Endothelial cell of umbilical vein (primary cell): ENCODE data around the gene KANK4. TPM values are rescaled to one million over a fixed set of nuclear protein-coding genes. Genes with fewer than 3 reads are reported as not detected.

Experiments used
- BruUV-seq: library from RNA; stranded (reverse); fragments of 400-500 nt; replicated peaks from 2 replicates; lab custom pipeline; 2021; lab: Mats Ljungman, UMichigan
- CTCF ChIA-PET: fragments of 300-600, 350-600 bp; sonication (Branson Sonifier 250); formaldehyde crosslinking; loops from one replicate; lab custom pipeline; 2021; ENCODE audit warnings: antibody characterized with exemption, inconsistent platforms; lab: Charles Lee
- POLR2A ChIA-PET: fragments of 300-600, 350-600 bp; sonication (Branson Sonifier 250); formaldehyde crosslinking; loops from one replicate; lab custom pipeline; 2021; ENCODE audit warnings: antibody characterized with exemption, inconsistent platforms; lab: Charles Lee
- DNase-seq: peaks from one replicate; pipeline ENCODE4 v3.0.0-alpha.2; 2011; ENCODE audit warnings: low read depth, low spot score
- FAIRE-seq: peaks from 2 replicates; lab custom pipeline; 2011; peaks lifted over from hg19 to GRCh38; lab: Jason Lieb, UNC
- H2AFZ ChIP-seq: 2 replicates; pipeline ENCODE4 v1.6.0; 2012; ENCODE audit warnings: low read depth, low read length, control low read depth, inconsistent platforms
- H3K27ac ChIP-seq: 2 replicates; pipeline ENCODE4 v1.5.1; 2011; ENCODE audit warnings: low read depth, mild to moderate bottlenecking, control low read depth, low read length, moderate library complexity; ENCODE audit not compliant: insufficient read depth
- H3K27me3 ChIP-seq, 2 experiments: 2 replicates each; pipeline versions ENCODE4 v1.6.0 to v1.6.1; 2011; ENCODE audit warnings: low read length in 2 of 2, mixed read lengths in 1 of 2; ENCODE audit not compliant: control insufficient read depth in 2 of 2, insufficient read depth in 2 of 2
- H3K36me3 ChIP-seq, 2 experiments: 2 replicates in 1 of 2; 3 replicates in 1 of 2; pipeline ENCODE4 v1.5.1; 2011; ENCODE audit warnings: low read length in 2 of 2, mild to moderate bottlenecking in 1 of 2, moderate library complexity in 1 of 2; ENCODE audit not compliant: control insufficient read depth in 2 of 2, insufficient read depth in 2 of 2; ENCODE audit errors: extremely low read depth in 1 of 2
- H3K4me1 ChIP-seq: 3 replicates; pipeline ENCODE4 v1.5.1; 2011; ENCODE audit warnings: mild to moderate bottlenecking, low read length; ENCODE audit not compliant: control insufficient read depth, insufficient read depth; ENCODE audit errors: extremely low read depth
- H3K4me2 ChIP-seq: 2 replicates; pipeline ENCODE4 v1.6.1; 2011; ENCODE audit warnings: low read length, control low read depth, mixed read lengths; ENCODE audit not compliant: insufficient read depth
- H3K4me3 ChIP-seq, 3 experiments: fragments of 200-600 bp in 1 of 3; sonication (generic), shearing (Covaris generic) in 1 of 3; replicated peaks in 1 of 3; 2 replicates each; pipeline ENCODE4 v1.5.1; 2011 to 2016; ENCODE audit warnings: control low read depth in 3 of 3, low read length in 3 of 3, mild to moderate bottlenecking in 2 of 3, inconsistent platforms in 1 of 3, low read depth in 1 of 3, moderate library complexity in 1 of 3; ENCODE audit not compliant: insufficient read depth in 1 of 3
- H3K79me2 ChIP-seq: 2 replicates; pipeline ENCODE4 v1.6.0; 2012; ENCODE audit warnings: low read length, inconsistent platforms; ENCODE audit not compliant: control insufficient read depth, insufficient read depth
- H3K9ac ChIP-seq: replicated peaks from 2 replicates; pipeline ENCODE3; 2011; ENCODE audit warnings: low read length, control low read depth; ENCODE audit not compliant: insufficient read depth; ENCODE audit errors: extremely low read depth
- H3K9me1 ChIP-seq: replicated peaks from 3 replicates; pipeline ENCODE4 v1.6.0; 2011; ENCODE audit warnings: mild to moderate bottlenecking, low read length; ENCODE audit not compliant: control insufficient read depth, insufficient read depth; ENCODE audit errors: extremely low read depth
- H3K9me3 ChIP-seq: replicated peaks from 2 replicates; pipeline ENCODE4 v1.5.1; 2012; ENCODE audit warnings: low read length, inconsistent platforms; ENCODE audit not compliant: control insufficient read depth, insufficient read depth
- H4K20me1 ChIP-seq: replicated peaks from 2 replicates; pipeline ENCODE3; 2011; ENCODE audit warnings: mild to moderate bottlenecking, low read length; ENCODE audit not compliant: control insufficient read depth, insufficient read depth; ENCODE audit errors: extremely low read depth
- EZH2 ChIP-seq: IDR thresholded peaks from 2 replicates; pipeline ENCODE4 v1.6.1; 2012; ENCODE audit warnings: borderline replicate concordance, low read depth, mild to moderate bottlenecking, moderate library complexity, low read length, inconsistent platforms; ENCODE audit not compliant: severe bottlenecking
- FOS ChIP-seq: IDR thresholded peaks from 2 replicates; pipeline ENCODE4 v1.6.1; 2011; ENCODE audit warnings: mild to moderate bottlenecking, low read length, moderate library complexity, borderline replicate concordance; ENCODE audit not compliant: insufficient read depth
- GATA2 ChIP-seq: IDR thresholded peaks from 2 replicates; pipeline ENCODE4 v1.7.0; 2011; ENCODE audit warnings: low read depth, mild to moderate bottlenecking, moderate library complexity, mixed read lengths, low read length; ENCODE audit not compliant: insufficient read length, insufficient read depth
- JUN ChIP-seq: IDR thresholded peaks from 2 replicates; pipeline ENCODE4 v1.6.1; 2011; ENCODE audit warnings: borderline replicate concordance, low read depth; ENCODE audit not compliant: insufficient read length, insufficient read depth
- MYC ChIP-seq: IDR thresholded peaks from one replicate; pipeline ENCODE4 v1.6.1; 2011; ENCODE audit warnings: mild to moderate bottlenecking, low read depth, low read length
- POLR2A ChIP-seq: IDR thresholded peaks from 2 replicates; pipeline ENCODE4 v1.6.1; 2012; ENCODE audit warnings: low read depth, mild to moderate bottlenecking, control low read depth, low read length
- POLR2AphosphoS5 ChIP-seq: IDR thresholded peaks from 2 replicates; pipeline ENCODE4 v1.6.1; 2012; ENCODE audit warnings: low read depth, mild to moderate bottlenecking, control low read depth, low read length, moderate library complexity; ENCODE audit not compliant: insufficient read depth
- dilution Hi-C: fragments of 300-500 bp; cut with MboI; formaldehyde crosslinking; loops from one replicate; pipeline ENCODE4 v1.15.0; 2019; ENCODE audit warnings: low sequenced_read_pairs; ENCODE audit not compliant: extremely low pct_ligation_motif_present
- intact Hi-C: fragments of 100-400 bp; cut with micrococcal nuclease; formaldehyde crosslinking; loops from one replicate; pipeline ENCODE4 v1.10.0; 2022
- polyA plus RNA-seq, 4 experiments: library from polyadenylated mRNA; depleted of rRNA in 3 of 4; stranded (reverse) in 3 of 4; unstranded in 1 of 4; fragments of >200 nt; gene quantifications; 2 replicates each; pipeline versions ENCODE4 v1.2.1 to v1.2.3, GENCODE V29; 2011 to 2012; ENCODE audit warnings: missing spikeins in 1 of 4
- total RNA-seq: library from RNA; stranded (reverse); gene quantifications from 2 replicates; pipeline ENCODE4 v1.2.3, GENCODE V29; 2021
- TF ChIP-seq, protein P1 (sequence below), 2 donors: IDR thresholded peaks; 1 replicate in 1 of 2; 2 replicates in 1 of 2; pipeline ENCODE4 v1.5.1; 2011; ENCODE audit warnings: low read length in 2 of 2, mild to moderate bottlenecking in 2 of 2, moderate library complexity in 2 of 2, control low read depth in 1 of 2, inconsistent platforms in 1 of 2, low read depth in 1 of 2; ENCODE audit not compliant: insufficient read depth in 1 of 2; ENCODE audit errors: extremely low read depth in 1 of 2
- TF ChIP-seq, protein P2 (sequence below): IDR thresholded peaks from 2 replicates; pipeline ENCODE4 v1.6.1; 2011; ENCODE audit not compliant: insufficient read depth, insufficient read length

Gene KANK4
- total and polyA plus RNA-seq, 2 donors (not counting 3 experiments of a cell fraction or from before 2014, with no cell fraction given), result not detected

DNA sequence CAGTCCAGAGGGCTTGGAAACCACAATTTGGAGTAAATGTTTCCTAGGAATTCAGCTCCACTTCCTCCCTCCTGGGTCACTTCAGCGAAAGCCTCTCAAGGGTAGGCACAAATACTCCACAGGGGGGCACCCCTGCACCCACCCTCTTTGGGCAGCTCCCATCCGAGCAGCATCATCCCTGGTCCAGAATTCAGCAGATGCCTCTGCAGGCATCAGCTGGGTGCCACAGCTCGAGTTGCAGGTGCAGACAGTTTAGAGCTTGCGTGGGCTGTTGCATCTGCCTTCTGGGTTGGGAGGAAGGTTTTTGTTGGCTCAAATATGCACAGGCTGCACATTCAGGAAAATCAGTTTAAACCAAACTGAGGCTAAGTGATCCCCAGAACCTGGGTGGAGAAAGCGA lies 25.0 kb downstream of the KANK4 start:
- intact Hi-C loops, result no loop called here
- no peaks in the 10 kb centered on the region for H4K20me1 ChIP-seq
- ChIA-PET CTCF (interaction anchor here (0.6 kb wide), 1 partner anchor 109 kb away, joined by 3 read pairs; no protein-coding TSS in a partner anchor), POLR2A (no interaction called here)
- no peaks in the 10 kb centered on the region for H3K36me3 ChIP-seq
- no peak overlapping the region for H3K27ac ChIP-seq
- H3K9me3 ChIP-seq, result no peaks in the 10 kb centered on the region
- dilution Hi-C loops, result no loop called here
- H3K9ac ChIP-seq, result no peak overlapping the region
- no peaks in the 10 kb centered on the region for H3K9me1 ChIP-seq
- H3K4me2 ChIP-seq, result no peak overlapping the region
- no peak overlapping the region for H2AFZ ChIP-seq
- H3K4me1 ChIP-seq, result no peaks in the 10 kb centered on the region
- H3K27me3 ChIP-seq, result no peaks in the 10 kb centered on the region
- BruUV-seq, result no TSS peak
- no peak overlapping the region for H3K4me3 ChIP-seq
- H3K79me2 ChIP-seq, result no peaks in the 10 kb centered on the region
- no peak for DNase-seq
- FAIRE-seq, result no peak
- TF ChIP-seq FOS (no peak), POLR2A (no peak), GATA2 (no peak), JUN (no peak)

DNA sequence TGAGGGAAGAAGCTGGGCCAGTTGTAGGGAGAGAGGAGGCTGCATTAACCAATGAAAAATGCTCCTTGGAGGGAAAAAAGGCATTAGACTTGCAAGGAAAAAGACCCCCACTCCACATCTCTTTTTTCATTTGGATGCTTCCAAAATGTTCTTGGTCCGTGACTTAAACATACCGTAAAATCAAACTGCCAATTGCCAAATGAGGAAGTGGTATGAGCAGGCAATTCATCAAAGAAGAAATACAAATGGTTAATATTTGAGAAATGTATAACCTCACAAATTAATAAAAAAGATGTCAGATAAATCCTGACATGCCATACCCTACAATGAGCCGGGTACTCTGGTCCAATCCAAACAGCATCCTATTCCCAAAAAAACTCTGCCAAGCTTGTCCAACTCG lies 30.6 kb downstream of the KANK4 start:
- dilution Hi-C loops, result no loop called here
- intact Hi-C loops, result no loop called here
- Histone ChIP-seq H3K9ac (no peak overlapping the region), H3K4me2 (no peak overlapping the region), H2AFZ (no peak overlapping the region), H3K79me2 (no peaks in the 10 kb centered on the region), H3K4me3 (no peak overlapping the region), H3K36me3 (no peaks in the 10 kb centered on the region), H3K4me1 (peaks cover 2% of the 10 kb centered on the region), H3K9me1 (no peaks in the 10 kb centered on the region), H3K27me3 (peaks cover 5 to 6% of the 10 kb centered on the region in 2 experiments), H4K20me1 (no peaks in the 10 kb centered on the region), H3K27ac (no peak overlapping the region), H3K9me3 (no peaks in the 10 kb centered on the region)
- ChIA-PET POLR2A (no interaction called here), CTCF (no interaction called here)
- TF ChIP-seq EZH2, result no peak
- no peak for TF ChIP-seq POLR2A
- no peak for TF ChIP-seq JUN
- TF ChIP-seq, protein P1, sequence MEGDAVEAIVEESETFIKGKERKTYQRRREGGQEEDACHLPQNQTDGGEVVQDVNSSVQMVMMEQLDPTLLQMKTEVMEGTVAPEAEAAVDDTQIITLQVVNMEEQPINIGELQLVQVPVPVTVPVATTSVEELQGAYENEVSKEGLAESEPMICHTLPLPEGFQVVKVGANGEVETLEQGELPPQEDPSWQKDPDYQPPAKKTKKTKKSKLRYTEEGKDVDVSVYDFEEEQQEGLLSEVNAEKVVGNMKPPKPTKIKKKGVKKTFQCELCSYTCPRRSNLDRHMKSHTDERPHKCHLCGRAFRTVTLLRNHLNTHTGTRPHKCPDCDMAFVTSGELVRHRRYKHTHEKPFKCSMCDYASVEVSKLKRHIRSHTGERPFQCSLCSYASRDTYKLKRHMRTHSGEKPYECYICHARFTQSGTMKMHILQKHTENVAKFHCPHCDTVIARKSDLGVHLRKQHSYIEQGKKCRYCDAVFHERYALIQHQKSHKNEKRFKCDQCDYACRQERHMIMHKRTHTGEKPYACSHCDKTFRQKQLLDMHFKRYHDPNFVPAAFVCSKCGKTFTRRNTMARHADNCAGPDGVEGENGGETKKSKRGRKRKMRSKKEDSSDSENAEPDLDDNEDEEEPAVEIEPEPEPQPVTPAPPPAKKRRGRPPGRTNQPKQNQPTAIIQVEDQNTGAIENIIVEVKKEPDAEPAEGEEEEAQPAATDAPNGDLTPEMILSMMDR (IDR thresholded peaks at IDR 0.05; ENCODE audit: extremely low read depth in 1 of 2, insufficient read depth in 1 of 2, low read depth in 1 of 2, low read length in 2 of 2), result no peak
- TF ChIP-seq MYC, result no peak
- TF ChIP-seq FOS, result no peak
- no peak for TF ChIP-seq GATA2
- no peak for TF ChIP-seq POLR2AphosphoS5
- TF ChIP-seq, protein P2, sequence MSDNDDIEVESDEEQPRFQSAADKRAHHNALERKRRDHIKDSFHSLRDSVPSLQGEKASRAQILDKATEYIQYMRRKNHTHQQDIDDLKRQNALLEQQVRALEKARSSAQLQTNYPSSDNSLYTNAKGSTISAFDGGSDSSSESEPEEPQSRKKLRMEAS, result no peak
- no TSS peak for BruUV-seq
- FAIRE-seq (no peak), DNase-seq (no peak)
